Smooth muscle cell (in vitro differentiated cells): ENCODE results near the gene EHBP1L1. TPM values are rescaled to one million over a fixed set of nuclear protein-coding genes. Genes with fewer than 3 reads are reported as not detected.
"Not testable (repeated sequence)": the region's sequence is repeated elsewhere in the genome, so short reads cannot be mapped to it uniquely, and the experiment has no call there.

ENCODE experiments used
- DNase-seq: peaks from one replicate; lab custom pipeline; 2025; ENCODE audit not compliant: unreplicated experiment; lab: John Stamatoyannopoulos, UW
- H2AFZ ChIP-seq: fragments of 200-600 bp; sonication (generic); 2 replicates; pipeline ENCODE4 v1.6.0; 2016; ENCODE audit warnings: antibody characterized with exemption, low read depth, mild to moderate bottlenecking
- H3F3A ChIP-seq: fragments of 200-600 bp; sonication (generic); 2 replicates; pipeline ENCODE4 v1.6.0; 2017; ENCODE audit warnings: antibody characterized with exemption, low read depth
- H3K27ac ChIP-seq: fragments of 200-600 bp; sonication (generic); 2 replicates; pipeline ENCODE4 v1.5.1; 2016; ENCODE audit warnings: low read depth, mild to moderate bottlenecking
- H3K27me3 ChIP-seq: fragments of 200-600 bp; sonication (generic); 2 replicates; pipeline ENCODE4 v1.6.1; 2016; ENCODE audit warnings: low read depth, mild to moderate bottlenecking
- H3K36me3 ChIP-seq: fragments of 200-600 bp; sonication (generic); 2 replicates; pipeline ENCODE4 v1.5.1; 2016; ENCODE audit warnings: low read depth
- H3K4me1 ChIP-seq: fragments of 200-600 bp; sonication (generic); 2 replicates; pipeline ENCODE4 v1.5.1; 2016; ENCODE audit warnings: low read depth
- H3K4me2 ChIP-seq: fragments of 200-600 bp; sonication (generic); 2 replicates; pipeline ENCODE4 v1.6.0; 2016; ENCODE audit warnings: mild to moderate bottlenecking
- H3K4me3 ChIP-seq: fragments of 200-600 bp; sonication (generic); 2 replicates; pipeline ENCODE4 v1.5.1; 2016; ENCODE audit warnings: mild to moderate bottlenecking
- H3K79me2 ChIP-seq: fragments of 200-600 bp; sonication (generic); 2 replicates; pipeline ENCODE4 v1.6.0; 2016; ENCODE audit warnings: low read depth, mild to moderate bottlenecking
- H3K9ac ChIP-seq: fragments of 200-600 bp; sonication (generic); 2 replicates; pipeline ENCODE4 v1.6.0; 2016; ENCODE audit warnings: low read depth
- H3K9me3 ChIP-seq: fragments of 200-600 bp; sonication (generic); replicated peaks from 2 replicates; pipeline ENCODE4 v1.5.1; 2016; ENCODE audit warnings: low read depth
- H4K20me1 ChIP-seq: fragments of 200-600 bp; sonication (generic); 2 replicates; pipeline ENCODE4 v1.6.0; 2016; ENCODE audit warnings: low read depth
- WGBS: methylation state at CpG from one replicate; pipeline ENCODE4 v1.1.7; 2016; ENCODE audit warnings: low lambda C conversion rate; 5-methylcytosine and 5-hydroxymethylcytosine counted together
- polyA plus RNA-seq: library from polyadenylated mRNA; unstranded; fragments of >200 nt; fragmentation: Nextera tagmentation; extraction: Ambion mirVana; gene quantifications from 2 replicates; pipeline ENCODE4 v1.2.1, GENCODE V29; 2016
- total RNA-seq: library from RNA; depleted of rRNA; stranded (reverse); fragments of >200 nt; gene quantifications from 2 replicates; pipeline ENCODE4 v1.2.3, GENCODE V29; 2014
- TF ChIP-seq, protein P1 (sequence below): fragments of 200-600 bp; sonication (generic); IDR thresholded peaks from 2 replicates; pipeline ENCODE4 v1.5.1; 2017; ENCODE audit warnings: borderline replicate concordance, mild to moderate bottlenecking, antibody characterized with exemption; ENCODE audit not compliant: insufficient read depth, poor library complexity, severe bottlenecking

EHBP1L1 gene
- total and polyA plus RNA-seq, 2 experiments from 2014 or later, result 5.1 to 29.5 TPM

DNA sequence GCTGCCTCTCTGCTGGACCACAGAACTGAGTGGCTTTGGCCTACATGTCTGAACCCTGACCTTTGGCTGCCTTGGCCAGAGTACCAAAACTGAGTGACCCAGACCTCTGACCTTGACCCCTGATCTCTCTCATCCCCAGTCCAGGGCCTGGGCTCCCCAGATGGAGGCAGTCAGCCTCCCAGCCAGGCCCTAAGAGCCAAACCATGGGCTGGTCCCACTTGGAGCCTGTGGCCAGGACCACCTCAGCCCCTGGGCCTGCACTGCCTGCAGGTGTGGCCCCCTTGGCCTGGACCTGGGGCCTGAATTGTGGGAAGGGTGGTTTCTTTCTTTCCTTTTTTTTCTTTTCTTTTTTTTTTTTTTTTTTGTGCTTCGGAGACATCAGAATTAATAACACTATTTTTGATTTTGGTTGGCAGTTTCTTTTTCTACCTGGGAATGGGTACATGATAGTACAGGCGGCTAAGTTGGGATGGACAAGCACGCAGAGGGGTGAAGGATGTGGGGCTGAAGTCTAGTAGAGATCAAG is 61.2 kb downstream of the EHBP1L1 start:
- no peak overlapping the region for H3K4me3 ChIP-seq
- H2AFZ ChIP-seq, result no peak overlapping the region
- no peak for DNase-seq
- H3K4me1 ChIP-seq, result peaks cover 13% of the 10 kb centered on the region
- H3K36me3 ChIP-seq, result no peaks in the 10 kb centered on the region
- peaks cover 14% of the 10 kb centered on the region for H4K20me1 ChIP-seq
- no peaks in the 10 kb centered on the region for H3K9me3 ChIP-seq
- peak overlapping the region; percentile 99 for H3K4me2 ChIP-seq
- WGBS, result 93% methylated on average over 3 of the region's 3 CpGs
- peaks cover 11% of the 10 kb centered on the region for H3F3A ChIP-seq
- H3K27ac ChIP-seq, result no peak overlapping the region
- H3K9ac ChIP-seq, result no peak overlapping the region
- H3K79me2 ChIP-seq, result no peaks in the 10 kb centered on the region
- no peaks in the 10 kb centered on the region for H3K27me3 ChIP-seq
- TF ChIP-seq, protein P1, sequence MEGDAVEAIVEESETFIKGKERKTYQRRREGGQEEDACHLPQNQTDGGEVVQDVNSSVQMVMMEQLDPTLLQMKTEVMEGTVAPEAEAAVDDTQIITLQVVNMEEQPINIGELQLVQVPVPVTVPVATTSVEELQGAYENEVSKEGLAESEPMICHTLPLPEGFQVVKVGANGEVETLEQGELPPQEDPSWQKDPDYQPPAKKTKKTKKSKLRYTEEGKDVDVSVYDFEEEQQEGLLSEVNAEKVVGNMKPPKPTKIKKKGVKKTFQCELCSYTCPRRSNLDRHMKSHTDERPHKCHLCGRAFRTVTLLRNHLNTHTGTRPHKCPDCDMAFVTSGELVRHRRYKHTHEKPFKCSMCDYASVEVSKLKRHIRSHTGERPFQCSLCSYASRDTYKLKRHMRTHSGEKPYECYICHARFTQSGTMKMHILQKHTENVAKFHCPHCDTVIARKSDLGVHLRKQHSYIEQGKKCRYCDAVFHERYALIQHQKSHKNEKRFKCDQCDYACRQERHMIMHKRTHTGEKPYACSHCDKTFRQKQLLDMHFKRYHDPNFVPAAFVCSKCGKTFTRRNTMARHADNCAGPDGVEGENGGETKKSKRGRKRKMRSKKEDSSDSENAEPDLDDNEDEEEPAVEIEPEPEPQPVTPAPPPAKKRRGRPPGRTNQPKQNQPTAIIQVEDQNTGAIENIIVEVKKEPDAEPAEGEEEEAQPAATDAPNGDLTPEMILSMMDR, result no peak

DNA sequence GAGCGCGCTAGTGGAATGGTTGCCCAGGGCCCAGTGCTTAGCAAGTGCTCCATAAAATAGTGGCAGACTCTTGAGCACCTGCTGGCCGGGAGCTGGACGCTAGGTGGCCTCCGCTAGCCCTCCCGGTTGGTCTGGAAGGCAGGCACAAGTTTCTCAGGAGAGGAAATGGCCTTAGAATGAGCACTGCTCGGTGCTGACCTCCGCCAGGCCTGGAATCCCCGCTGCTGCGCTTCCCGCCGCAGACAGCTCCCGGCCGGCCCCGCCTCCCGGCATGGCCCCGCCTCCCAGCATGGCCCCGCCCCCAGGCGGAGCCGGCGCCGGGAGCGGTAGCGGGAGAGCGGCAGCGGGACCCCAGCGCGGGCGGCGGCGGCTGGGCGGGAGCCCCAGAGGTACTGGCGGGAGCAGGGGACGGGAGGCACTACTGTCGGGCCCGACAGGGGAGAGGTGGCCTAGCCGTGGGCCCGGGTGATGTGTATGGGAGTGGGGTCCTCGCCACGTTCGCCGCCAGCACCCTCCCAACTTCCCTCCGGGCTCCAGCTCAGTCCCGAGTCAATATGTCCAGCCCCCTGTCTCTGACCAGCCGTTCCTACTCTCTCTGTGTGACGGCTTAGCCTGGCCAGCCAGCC is 62.1 kb downstream of the EHBP1L1 start, which contains the start of gene SIPA1:
SIPA1 (plus strand) TSS at position 308 of the 626 bp plus-strand sequence. CDS start 2,821 bp downstream, outside the sequence.
- Histone ChIP-seq H3K27me3 (no peaks in the 10 kb centered on the region), H3K36me3 (no peaks in the 10 kb centered on the region), H3K27ac (peak within 1 kb of the TSS; percentile 53), H3K4me3 (peak within 1 kb of the TSS; percentile 76), H3F3A (peaks cover 11% of the 10 kb centered on the region), H3K4me1 (peaks cover 13% of the 10 kb centered on the region), H3K9me3 (no peaks in the 10 kb centered on the region), H3K79me2 (no peaks in the 10 kb centered on the region), H2AFZ (no peak within 1 kb of the TSS), H3K9ac (peak within 1 kb of the TSS; percentile 68), H3K4me2 (peak within 1 kb of the TSS; percentile 99), H4K20me1 (peaks cover 14% of the 10 kb centered on the region)
- WGBS, result 6% methylated on average over 27 of the region's 46 CpGs
- TF ChIP-seq, protein P1, result peak; percentile 15
- peak; percentile 49 for DNase-seq

DNA sequence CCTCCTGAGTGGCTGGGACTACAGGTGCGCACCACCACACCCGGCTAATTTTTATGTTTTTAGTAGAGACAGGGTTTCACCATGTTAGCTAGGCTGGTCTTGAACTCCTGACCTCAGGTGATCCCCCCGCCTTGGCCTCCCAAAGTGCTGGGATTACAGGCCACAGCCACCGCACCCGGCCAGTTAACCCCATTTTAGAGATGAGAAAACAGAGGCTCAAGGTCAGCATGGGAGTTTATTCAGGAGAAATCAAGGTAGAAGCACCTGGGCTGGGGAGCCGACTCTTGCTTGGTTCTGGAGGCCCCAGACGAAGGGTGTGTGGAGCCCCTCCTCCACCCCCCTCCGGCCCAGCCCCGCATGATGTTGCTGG is 63.4 kb downstream of the EHBP1L1 start:
- H3K4me2 ChIP-seq, H3K9ac ChIP-seq, H3K79me2 ChIP-seq, H2AFZ ChIP-seq, DNase-seq, H3K27me3 ChIP-seq, H3K36me3 ChIP-seq, H3K4me3 ChIP-seq, H3K9me3 ChIP-seq, H3K27ac ChIP-seq: not testable (repeated sequence)
- Histone ChIP-seq H3K4me1 (peaks cover 13% of the 10 kb centered on the region), H4K20me1 (peaks cover 14% of the 10 kb centered on the region), H3F3A (peaks cover 11% of the 10 kb centered on the region)
- WGBS, result 100% methylated on average over 9 of the region's 9 CpGs

DNA sequence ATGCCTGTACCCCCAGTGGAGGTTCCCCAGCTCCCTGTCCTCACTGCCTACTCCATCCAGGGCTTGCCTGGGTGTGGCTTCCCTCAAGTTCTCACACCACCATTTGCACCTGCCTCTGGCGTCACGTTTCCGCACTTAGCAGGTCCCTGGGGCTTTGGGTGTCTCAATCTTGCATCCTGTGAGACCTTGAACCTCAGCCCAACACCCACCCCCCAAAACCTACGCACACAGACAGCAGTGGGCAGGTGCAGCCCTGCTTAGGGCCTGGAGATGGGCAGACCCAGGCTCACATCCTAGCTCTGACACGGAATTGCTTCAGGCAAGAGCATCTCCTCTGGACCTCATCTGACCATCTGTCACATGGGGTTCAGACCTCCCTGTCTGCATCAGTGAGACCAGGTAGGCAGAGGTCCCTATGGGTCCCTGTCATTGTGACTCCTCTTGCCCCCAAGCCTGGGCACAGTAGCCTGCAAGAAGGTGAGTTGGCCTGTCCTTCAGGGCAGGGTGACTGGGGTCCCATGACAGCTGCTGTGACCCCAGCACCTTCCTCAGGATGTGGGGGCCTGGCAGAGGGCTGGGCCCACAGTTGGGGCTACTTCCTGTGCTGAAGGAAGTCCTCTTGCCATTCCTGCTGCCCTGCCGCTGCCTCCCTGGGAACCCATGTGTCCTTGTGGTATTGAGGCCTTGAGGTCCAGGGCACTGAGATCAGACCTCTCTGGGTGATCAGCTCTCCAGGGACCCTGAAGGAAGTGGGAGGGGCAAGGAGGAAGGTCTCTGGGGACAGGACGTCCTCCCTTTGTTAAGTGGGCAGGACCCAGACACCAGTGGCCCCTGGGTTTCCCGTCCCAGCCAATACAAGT is 64.0 kb downstream of the EHBP1L1 start:
- Histone ChIP-seq H3K4me2 (no peak overlapping the region), H3K27ac (no peak overlapping the region), H3F3A (peaks cover 11% of the 10 kb centered on the region), H3K9ac (no peak overlapping the region), H2AFZ (no peak overlapping the region), H3K4me3 (no peak overlapping the region), H3K9me3 (no peaks in the 10 kb centered on the region), H3K79me2 (no peaks in the 10 kb centered on the region), H4K20me1 (peaks cover 14% of the 10 kb centered on the region), H3K27me3 (no peaks in the 10 kb centered on the region), H3K36me3 (no peaks in the 10 kb centered on the region), H3K4me1 (peaks cover 13% of the 10 kb centered on the region)
- 95% methylated on average over 8 of the region's 8 CpGs for WGBS
- no peak for DNase-seq
- TF ChIP-seq, protein P1, result no peak
